HG03521 (cell line): ENCODE data around the gene ADAM30.
"Not testable (repeated sequence)": the region's sequence is repeated elsewhere in the genome, so short reads cannot be mapped to it uniquely, and the experiment has no call there.

Source experiments
- ATAC-seq: cut with Tn5 transposase; IDR thresholded peaks from one replicate; pipeline ENCODE4 v1.9.1; 2021; ENCODE audit warnings: mild to moderate bottlenecking, moderate library complexity; ENCODE audit not compliant: unreplicated experiment

Gene ADAM30

DNA sequence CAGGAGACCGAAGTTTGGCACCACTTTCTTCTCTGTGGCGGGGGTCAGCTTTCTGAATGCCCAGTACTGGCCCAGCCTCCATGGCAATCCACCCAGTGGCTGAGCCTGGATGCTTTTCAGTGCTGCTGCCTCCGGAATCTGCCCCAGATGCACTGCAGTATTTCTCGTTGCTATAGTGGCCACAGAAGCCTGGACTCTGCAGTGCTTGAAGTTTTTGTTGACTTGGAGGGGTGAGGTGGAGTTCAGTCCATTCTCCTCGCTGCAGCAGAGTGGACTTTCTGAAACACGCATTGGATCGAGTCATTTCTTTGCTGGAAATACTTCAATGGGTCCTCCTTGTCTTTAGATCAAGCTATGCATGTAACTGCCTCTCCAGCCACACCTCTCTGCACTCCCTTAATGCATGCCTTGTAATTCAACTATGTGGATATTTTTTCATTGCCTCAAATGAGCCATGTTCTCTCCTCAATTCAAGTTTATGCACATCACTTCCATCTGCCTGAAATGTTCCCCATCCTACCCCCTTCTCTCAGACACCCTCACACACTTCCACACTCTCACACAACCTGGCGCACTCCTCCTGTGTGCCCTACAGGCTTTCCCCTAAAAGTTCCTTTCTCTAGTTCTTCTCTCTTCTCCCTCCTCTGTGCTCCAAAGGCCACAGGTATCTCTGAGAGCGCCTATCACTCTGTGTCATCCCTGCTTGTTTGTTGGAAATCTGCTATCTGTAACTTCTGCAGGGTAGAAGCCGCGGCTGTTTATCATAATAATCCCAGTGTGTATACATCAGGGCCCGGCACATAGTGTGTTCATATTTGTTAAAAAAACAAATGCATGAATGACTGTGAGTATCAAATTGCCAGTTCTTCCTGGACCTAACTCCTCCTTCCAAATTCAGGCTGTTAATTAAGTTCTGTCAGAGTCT, 16.5 kb downstream of the ADAM30 start:
- no peak for ATAC-seq

GRCh38 chr1:119878171-119878570, 18.1 kb downstream of the ADAM30 start:
- no peak for ATAC-seq

DNA sequence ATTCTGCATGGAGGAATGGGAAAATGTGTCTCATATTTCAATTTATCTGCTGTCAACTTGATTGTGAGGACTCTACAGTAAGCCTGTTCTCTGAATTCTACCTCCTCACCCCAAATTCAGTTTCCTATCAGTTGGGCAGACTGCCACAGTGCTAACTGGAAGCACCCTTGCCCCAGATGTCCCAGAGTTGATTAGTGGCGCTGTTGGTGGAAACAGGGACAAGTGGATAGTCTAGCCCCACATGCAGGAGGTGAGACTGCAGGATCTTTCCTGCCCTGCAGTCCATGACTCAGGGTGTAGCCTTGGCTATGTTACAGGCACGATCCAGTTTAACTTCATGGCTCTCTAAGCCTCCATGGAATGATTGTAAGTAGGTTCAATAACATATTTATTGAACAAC, 22.1 kb downstream of the ADAM30 start:
- ATAC-seq, result no peak

GRCh38 chr1:119873135-119874015, 22.9 kb downstream of the ADAM30 start:
- no peak for ATAC-seq

DNA sequence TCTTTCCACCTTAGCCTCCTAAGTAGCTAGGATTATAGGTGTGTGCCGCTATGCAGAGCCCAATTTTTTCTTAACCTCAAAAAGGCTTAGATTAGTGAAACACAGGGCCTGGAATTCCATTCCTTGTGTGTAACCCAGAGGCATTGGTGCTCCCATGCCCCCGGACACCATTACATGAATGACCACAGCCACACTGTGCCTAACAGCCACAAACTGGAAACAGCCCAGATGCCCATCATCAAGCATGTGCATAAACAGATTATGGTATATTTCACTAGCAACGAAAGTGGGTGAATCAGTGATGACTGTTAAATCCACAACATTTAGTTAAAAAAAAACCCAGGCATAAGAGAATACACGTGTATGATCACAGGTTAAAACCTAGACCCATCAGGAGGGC, 24.4 kb downstream of the ADAM30 start:
- no peak for ATAC-seq

GRCh38 chr1:119870917-119871596, 25.3 kb downstream of the ADAM30 start:
- ATAC-seq, result no peak

DNA sequence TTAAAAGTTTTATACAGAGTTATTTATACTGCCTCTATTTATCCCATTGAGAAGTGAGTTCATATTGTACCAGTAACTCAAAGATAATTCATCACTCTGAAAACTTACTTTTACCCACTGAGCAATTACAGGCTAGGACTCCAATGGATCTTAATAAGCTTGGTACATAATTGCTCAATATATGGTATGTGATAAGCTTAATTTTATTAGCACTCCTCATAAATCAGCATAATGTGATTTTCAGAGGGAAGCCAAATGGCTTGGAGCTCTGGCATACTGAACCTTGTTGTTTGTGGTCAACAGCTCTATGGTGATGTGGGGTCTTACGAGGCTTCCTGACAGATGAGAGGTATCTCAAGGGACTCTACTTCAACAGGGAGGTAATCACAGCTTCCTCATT, 26.3 kb downstream of the ADAM30 start:
- ATAC-seq, result no peak

- ATAC-seq, result no peak
Observed at GRCh38 chr1:119868176-119868575, 28.1 kb downstream of the ADAM30 start.

DNA sequence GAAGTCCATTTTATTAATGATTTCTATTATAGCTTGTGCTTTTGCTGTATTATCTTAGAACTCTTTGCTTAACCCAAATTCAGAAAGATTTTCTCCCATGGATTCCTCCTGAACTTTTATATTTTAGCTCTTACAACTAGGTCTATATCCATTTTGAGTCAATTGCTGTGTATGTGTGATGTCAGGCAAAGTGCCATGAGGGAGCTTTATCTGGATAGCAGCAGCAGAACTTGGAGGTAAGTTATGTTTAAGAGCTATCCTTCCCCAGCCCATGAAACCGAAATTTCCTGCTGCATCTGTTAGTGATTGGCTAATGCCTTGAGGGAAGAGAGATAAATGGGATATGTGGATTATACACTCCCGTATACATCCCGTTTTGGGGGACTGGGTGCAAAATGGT, 29.9 kb downstream of the ADAM30 start:
- no peak for ATAC-seq

- no peak for ATAC-seq
Observed at GRCh38 chr1:119865627-119866026, 30.7 kb downstream of the ADAM30 start.

DNA sequence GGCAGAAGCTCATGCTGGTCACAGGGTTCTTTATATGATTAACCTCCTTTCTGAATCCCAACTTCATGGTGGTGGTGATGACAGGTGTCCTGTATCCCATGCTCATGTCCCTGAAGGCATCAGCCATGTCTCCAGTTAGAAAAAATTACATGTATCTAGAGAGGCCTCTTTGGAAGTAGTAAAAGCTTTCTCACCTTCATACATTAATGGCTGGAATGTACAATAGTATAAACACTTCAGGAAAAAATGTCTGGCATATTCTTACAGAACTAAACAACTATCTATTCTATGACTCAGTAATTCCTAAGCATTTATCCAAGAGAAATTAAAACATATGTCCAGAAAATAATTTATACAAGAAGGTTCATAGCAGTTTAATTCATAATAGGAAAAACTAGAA, 34.0 kb downstream of the ADAM30 start:
- no peak for ATAC-seq

GRCh38 chr1:119861547-119861946, 34.8 kb downstream of the ADAM30 start:
- no peak for ATAC-seq

DNA sequence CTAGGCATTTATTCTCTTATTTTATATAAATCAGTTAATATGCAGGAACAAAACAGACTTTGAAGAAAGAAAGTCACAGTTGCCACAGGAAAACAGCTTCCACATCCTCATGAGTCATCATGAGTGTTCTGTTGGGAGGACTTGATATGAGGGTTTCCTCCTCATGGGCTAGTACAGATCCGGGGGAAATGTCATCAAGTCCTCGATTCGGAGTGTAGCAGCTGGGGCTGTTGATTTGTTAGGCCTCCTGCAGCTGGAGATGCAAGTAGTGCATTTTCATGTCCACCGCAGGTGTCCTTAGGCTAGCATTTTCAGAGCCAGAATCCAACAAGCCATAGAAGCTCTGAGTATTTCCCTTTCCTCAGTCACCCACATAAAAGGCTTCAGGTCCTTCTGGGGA, 36.7 kb downstream of the ADAM30 start:
- no peak for ATAC-seq

- not testable (repeated sequence) for ATAC-seq
Observed at GRCh38 chr1:119858556-119859214, 37.6 kb downstream of the ADAM30 start.

DNA sequence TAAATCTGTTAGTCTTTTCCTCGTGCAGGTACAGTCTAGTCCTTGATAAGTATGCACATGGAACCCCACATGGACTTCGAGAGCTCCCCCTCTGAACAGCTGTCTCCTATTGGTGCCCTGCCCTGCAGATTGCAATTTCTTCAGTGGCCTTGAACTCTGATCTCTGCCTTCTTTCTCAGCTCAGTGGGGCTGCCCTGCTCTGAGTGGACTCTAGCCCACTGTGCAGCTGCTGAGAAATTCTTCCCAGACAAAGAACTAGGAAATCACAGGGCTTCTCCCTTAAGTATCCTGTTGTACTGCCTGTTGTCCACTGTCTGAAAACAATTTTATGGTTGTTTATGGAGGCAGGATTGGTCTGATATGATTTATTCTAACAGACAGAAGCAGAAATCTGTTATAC, 38.2 kb downstream of the ADAM30 start:
- ATAC-seq, result no peak

DNA sequence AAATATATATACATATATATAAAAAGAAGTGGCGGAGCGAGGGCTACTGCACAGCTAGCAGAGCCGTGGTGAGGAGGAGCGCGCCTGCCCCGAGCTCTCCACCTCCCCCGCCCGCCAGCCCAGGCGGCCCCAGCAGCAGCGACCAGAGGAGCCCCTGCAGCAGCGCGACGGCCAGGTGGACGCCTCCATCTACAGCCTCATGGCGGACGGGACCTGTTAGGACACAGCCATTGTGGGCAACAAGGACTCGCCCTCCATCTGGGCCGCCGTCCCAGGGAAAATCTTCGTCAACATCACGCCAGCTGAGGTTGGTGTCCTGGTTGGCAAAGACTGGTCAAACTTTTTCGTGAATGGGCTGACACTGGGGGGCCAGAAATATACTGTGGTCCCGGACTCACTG, 43.2 kb downstream of the ADAM30 start:
- no peak for ATAC-seq

DNA sequence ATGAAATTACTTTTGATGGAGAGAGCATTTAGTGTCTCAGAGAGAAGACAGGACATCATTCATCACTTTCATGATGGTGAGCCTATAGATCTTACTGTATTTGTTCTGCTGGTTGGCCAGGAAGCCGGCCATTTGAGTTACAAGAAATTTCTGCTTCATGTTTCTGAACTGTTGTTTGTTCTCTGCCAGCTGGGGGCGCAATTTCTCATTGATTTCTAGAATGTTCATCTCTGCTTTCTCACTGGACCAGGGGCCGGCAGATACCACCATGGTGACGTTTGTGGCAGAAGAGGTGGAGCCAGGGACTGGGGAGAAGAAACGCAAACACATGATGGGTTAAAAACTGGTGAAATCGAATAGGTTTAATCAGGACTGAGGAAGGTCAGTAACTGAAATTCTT, 52.1 kb downstream of the ADAM30 start:
- not testable (repeated sequence) for ATAC-seq
